HepG2 (cell line): ENCODE data around the gene HLA-DMB.

Experiments used
- CEBPB ChIP-seq: IDR thresholded peaks from 2 replicates; pipeline ENCODE4 v1.6.1; 2011; ENCODE audit warnings: low read depth, low read length, improper control_type of control experiment, borderline replicate concordance
- EZH2 ChIP-seq: conservative IDR thresholded peaks from 2 replicates; pipeline ENCODE4 v1.6.1; 2012; ENCODE audit warnings: mild to moderate bottlenecking, low read depth, low read length, moderate library complexity
- FOXA1 ChIP-seq, 2 experiments: fragments of 450-650 bp in 1 of 2; sonication (generic) in 1 of 2; formaldehyde crosslinking in 1 of 2; IDR thresholded peaks; 2 replicates each; pipeline versions ENCODE4 v1.4.0 to v1.6.1; 2016 to 2020; ENCODE audit warnings: missing genetic modification reagents in 1 of 2
- ISL2 ChIP-seq: sonication (generic); formaldehyde crosslinking; IDR thresholded peaks from 2 replicates; pipeline ENCODE4 v1.5.0; 2020; ENCODE audit warnings: missing genetic modification reagents
- NKX3-1 ChIP-seq: sonication (generic); formaldehyde crosslinking; IDR thresholded peaks from 2 replicates; pipeline ENCODE4 v1.5.0; 2020; ENCODE audit warnings: missing genetic modification reagents
- RAD21 ChIP-seq: fragments of 450-650 bp; formaldehyde crosslinking; IDR thresholded peaks from 2 replicates; pipeline ENCODE4 v1.5.0; 2020; ENCODE audit warnings: mild to moderate bottlenecking
- RARA ChIP-seq: IDR thresholded peaks from 2 replicates; pipeline ENCODE4 v1.6.1; 2016; ENCODE audit warnings: missing genetic modification reagents, missing compliant biosample characterization
- SMC3 ChIP-seq: IDR thresholded peaks from 2 replicates; pipeline ENCODE4 v1.6.1; 2011; ENCODE audit warnings: low read length, improper control_type of control experiment
- TAF1 ChIP-seq: sonication (generic); formaldehyde crosslinking; IDR thresholded peaks from 2 replicates; pipeline ENCODE4 v1.4.0; 2020; ENCODE audit warnings: missing genetic modification reagents
- TF ChIP-seq, protein P1 (sequence below): sonication (generic); formaldehyde crosslinking; IDR thresholded peaks from 2 replicates; pipeline ENCODE4 v1.5.0; 2020; ENCODE audit warnings: mild to moderate bottlenecking, missing genetic modification reagents, moderate library complexity
- TF ChIP-seq, protein P2 (sequence below): IDR thresholded peaks from 2 replicates; pipeline ENCODE4 v1.6.1; 2012; ENCODE audit warnings: inconsistent platforms
- TF ChIP-seq, protein P3 (sequence below), 2 experiments: IDR thresholded peaks; 2 replicates each; pipeline ENCODE4 v1.6.1; 2011 to 2012; ENCODE audit warnings: low read length in 2 of 2, borderline replicate concordance in 1 of 2, low read depth in 1 of 2, mild to moderate bottlenecking in 1 of 2, moderate library complexity in 1 of 2
- TF ChIP-seq, protein P4 (sequence below): IDR thresholded peaks from 2 replicates; pipeline ENCODE4 v1.6.1; 2016; ENCODE audit warnings: low read depth, borderline replicate concordance

DNA sequence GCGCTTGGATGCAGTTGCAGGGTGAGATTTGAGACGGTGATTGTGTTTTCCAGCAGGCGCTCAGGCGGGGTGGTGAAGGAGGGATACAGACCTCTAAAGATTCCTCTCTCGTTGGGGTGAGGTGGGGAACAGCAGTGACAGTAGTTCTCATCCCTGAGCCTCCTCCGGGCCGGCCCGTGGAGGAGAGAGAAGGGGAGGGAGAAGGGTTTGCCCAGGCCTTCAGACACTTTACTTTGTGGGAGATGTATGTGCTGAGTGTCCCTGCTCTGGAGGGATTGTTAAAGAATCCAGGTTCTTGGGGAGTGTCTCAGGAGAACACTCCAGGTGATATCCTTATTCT, 45.9 kb downstream of the HLA-DMB start:
- TF ChIP-seq FOXA1 (IDR thresholded peaks at IDR 0.05) (no peak), FOXA1 (CRISPR knock-in tag; IDR thresholded peaks at IDR 0.05) (no peak), ISL2 (CRISPR knock-in tag) (no peak), SMC3 (no peak), CEBPB (no peak), NKX3-1 (CRISPR knock-in tag) (no peak), RARA (no peak), EZH2 (no peak), TAF1 (CRISPR knock-in tag) (no peak), RAD21 (CRISPR knock-in tag) (no peak)
- TF ChIP-seq, protein P1, sequence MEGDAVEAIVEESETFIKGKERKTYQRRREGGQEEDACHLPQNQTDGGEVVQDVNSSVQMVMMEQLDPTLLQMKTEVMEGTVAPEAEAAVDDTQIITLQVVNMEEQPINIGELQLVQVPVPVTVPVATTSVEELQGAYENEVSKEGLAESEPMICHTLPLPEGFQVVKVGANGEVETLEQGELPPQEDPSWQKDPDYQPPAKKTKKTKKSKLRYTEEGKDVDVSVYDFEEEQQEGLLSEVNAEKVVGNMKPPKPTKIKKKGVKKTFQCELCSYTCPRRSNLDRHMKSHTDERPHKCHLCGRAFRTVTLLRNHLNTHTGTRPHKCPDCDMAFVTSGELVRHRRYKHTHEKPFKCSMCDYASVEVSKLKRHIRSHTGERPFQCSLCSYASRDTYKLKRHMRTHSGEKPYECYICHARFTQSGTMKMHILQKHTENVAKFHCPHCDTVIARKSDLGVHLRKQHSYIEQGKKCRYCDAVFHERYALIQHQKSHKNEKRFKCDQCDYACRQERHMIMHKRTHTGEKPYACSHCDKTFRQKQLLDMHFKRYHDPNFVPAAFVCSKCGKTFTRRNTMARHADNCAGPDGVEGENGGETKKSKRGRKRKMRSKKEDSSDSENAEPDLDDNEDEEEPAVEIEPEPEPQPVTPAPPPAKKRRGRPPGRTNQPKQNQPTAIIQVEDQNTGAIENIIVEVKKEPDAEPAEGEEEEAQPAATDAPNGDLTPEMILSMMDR (CRISPR knock-in tag): no peak
- TF ChIP-seq, protein P2, sequence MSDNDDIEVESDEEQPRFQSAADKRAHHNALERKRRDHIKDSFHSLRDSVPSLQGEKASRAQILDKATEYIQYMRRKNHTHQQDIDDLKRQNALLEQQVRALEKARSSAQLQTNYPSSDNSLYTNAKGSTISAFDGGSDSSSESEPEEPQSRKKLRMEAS: no peak
- TF ChIP-seq, protein P3, sequence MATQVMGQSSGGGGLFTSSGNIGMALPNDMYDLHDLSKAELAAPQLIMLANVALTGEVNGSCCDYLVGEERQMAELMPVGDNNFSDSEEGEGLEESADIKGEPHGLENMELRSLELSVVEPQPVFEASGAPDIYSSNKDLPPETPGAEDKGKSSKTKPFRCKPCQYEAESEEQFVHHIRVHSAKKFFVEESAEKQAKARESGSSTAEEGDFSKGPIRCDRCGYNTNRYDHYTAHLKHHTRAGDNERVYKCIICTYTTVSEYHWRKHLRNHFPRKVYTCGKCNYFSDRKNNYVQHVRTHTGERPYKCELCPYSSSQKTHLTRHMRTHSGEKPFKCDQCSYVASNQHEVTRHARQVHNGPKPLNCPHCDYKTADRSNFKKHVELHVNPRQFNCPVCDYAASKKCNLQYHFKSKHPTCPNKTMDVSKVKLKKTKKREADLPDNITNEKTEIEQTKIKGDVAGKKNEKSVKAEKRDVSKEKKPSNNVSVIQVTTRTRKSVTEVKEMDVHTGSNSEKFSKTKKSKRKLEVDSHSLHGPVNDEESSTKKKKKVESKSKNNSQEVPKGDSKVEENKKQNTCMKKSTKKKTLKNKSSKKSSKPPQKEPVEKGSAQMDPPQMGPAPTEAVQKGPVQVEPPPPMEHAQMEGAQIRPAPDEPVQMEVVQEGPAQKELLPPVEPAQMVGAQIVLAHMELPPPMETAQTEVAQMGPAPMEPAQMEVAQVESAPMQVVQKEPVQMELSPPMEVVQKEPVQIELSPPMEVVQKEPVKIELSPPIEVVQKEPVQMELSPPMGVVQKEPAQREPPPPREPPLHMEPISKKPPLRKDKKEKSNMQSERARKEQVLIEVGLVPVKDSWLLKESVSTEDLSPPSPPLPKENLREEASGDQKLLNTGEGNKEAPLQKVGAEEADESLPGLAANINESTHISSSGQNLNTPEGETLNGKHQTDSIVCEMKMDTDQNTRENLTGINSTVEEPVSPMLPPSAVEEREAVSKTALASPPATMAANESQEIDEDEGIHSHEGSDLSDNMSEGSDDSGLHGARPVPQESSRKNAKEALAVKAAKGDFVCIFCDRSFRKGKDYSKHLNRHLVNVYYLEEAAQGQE (IDR thresholded peaks at IDR 0.05; ENCODE audit: borderline replicate concordance in 1 of 2, low read depth in 1 of 2, low read length in 2 of 2): no peak
- TF ChIP-seq, protein P4, sequence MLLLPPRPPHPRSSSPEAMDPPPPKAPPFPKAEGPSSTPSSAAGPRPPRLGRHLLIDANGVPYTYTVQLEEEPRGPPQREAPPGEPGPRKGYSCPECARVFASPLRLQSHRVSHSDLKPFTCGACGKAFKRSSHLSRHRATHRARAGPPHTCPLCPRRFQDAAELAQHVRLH (CRISPR knock-in tag): no peak
